Measurements from ENCODE around the gene PNP. TPM values are rescaled to one million over a fixed set of nuclear protein-coding genes. Genes with fewer than 3 reads are reported as not detected.

PNP gene
- total RNA-seq, 1 donor from 2014 or later, result 34.2 TPM

DNA sequence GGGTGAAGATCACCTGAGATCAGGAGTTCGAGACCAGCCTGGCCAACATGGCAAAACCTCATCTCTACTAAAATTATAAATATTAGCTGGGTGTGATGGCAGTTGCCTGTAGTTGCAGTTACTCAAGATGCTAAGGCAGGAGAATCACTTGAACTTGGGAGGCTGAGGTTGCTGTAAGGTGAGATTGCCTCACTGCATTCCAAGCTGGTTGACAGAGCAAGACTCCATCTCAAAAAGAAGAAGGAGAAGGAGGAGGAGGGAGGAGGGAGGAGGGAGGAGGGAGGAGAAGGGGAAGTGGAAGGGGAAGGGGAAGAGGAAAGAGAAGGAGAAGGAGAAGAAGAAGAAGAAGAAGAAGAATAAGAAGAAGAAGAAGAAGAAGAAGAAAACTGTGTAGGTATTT lies 53.1 kb downstream of the PNP start:
- intact Hi-C loops (cut with DNase I), result no loop called here
- DNase-seq (ENCODE audit: low spot score), result no peak
- no peak for ATAC-seq

DNA sequence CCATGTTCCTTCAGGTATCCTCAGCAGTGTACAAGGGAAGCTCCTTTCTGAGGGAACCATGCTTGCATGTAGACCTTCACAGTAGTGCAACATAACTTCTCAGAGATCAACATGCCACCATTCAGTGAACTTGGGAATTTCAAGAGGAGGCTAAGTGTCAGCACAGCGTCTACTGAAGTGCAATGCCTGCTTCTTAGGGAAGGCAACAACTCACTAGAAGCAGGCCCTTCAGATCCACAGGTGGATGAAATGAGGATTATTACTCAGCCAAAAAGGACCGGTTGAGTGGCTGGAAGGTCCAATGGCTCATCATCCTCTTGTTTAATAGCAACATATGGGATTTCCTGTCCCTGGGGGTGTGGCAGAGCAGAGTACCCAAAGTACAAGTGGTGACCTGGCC lies 54.8 kb downstream of the PNP start:
- intact Hi-C loops (cut with DNase I), result no loop called here
- ATAC-seq (no peak), DNase-seq (ENCODE audit: low spot score) (no peak)

Other genes starting within 250 kb of the PNP start
- gene OR11H6, start 245.7 kb upstream of the PNP start, total RNA-seq, result not detected
- gene OR11H7, start 240.4 kb upstream of the PNP start, total RNA-seq, result not detected
- not detected for gene OR11H4, start 230.1 kb upstream of the PNP start, total RNA-seq
- gene TTC5, start 163.5 kb upstream of the PNP start, total RNA-seq, result 19.9 TPM
- 51.4 TPM for gene CCNB1IP1, start 136.1 kb upstream of the PNP start, total RNA-seq
- gene PARP2, start 125.8 kb upstream of the PNP start, total RNA-seq, result 23.7 TPM
- 44.7 TPM for gene TEP1, start 55.9 kb upstream of the PNP start, total RNA-seq
- 2.1 TPM for gene KLHL33, start 33.2 kb upstream of the PNP start, total RNA-seq
- gene OSGEP, start 14.6 kb upstream of the PNP start, total RNA-seq, result 38.8 TPM
- 68.0 TPM for gene APEX1, start 14.2 kb upstream of the PNP start, total RNA-seq
- gene PIP4P1, start 8.0 kb upstream of the PNP start, total RNA-seq, result 33.0 TPM
- 0.71 TPM for gene RNASE10, start 36.1 kb downstream of the PNP start, total RNA-seq
- gene RNASE9, start 91.6 kb downstream of the PNP start, total RNA-seq, result not detected
- not detected for gene RNASE11, start 118.6 kb downstream of the PNP start, total RNA-seq
- gene RNASE12, start 122.0 kb downstream of the PNP start, total RNA-seq, result not detected
- not detected for gene OR6S1, start 172.3 kb downstream of the PNP start, total RNA-seq
- 81.6 TPM for gene RNASE4, start 215.2 kb downstream of the PNP start, total RNA-seq
- 24.5 TPM for gene ANG, start 219.4 kb downstream of the PNP start, total RNA-seq